Activated CD4-positive, alpha-beta memory T cell treated with anti-CD3 and anti-CD28 coated beads for 36 hours (primary cell): ENCODE data around the gene LFNG. TPM values are rescaled to one million over a fixed set of nuclear protein-coding genes. Genes with fewer than 3 reads are reported as not detected.
A peak's percentile ranks its signal among the peaks of the same experiment; 100 is the strongest.
"Not testable (repeated sequence)": the region's sequence is repeated elsewhere in the genome, so short reads cannot be mapped to it uniquely, and the experiment has no call there.

Source experiments
- CTCF ChIA-PET: fragments of 350-600 bp; sonication (Branson Sonifier 250); formaldehyde crosslinking; loops from one replicate; lab custom pipeline; 2021; ENCODE audit warnings: antibody characterized with exemption, inconsistent platforms; lab: Charles Lee
- POLR2A ChIA-PET: fragments of 350-600 bp; sonication (Branson Sonifier 250); formaldehyde crosslinking; loops from one replicate; lab custom pipeline; 2021; ENCODE audit warnings: antibody characterized with exemption; lab: Charles Lee
- DNase-seq: peaks from one replicate; pipeline ENCODE4 v3.0.0-alpha.2; 2020
- H3K27ac Mint-ChIP-seq: one replicate; pipeline ENCODE4 v1.8.0; 2021; ENCODE audit warnings: mixed read lengths
- H3K27me3 Mint-ChIP-seq: one replicate; pipeline ENCODE4 v1.8.0; 2021; ENCODE audit warnings: mixed read lengths
- H3K36me3 Mint-ChIP-seq: one replicate; pipeline ENCODE4 v1.8.0; 2021; ENCODE audit warnings: mixed read lengths
- H3K4me1 Mint-ChIP-seq: one replicate; pipeline ENCODE4 v1.8.0; 2021; ENCODE audit warnings: low read depth, mixed read lengths
- H3K4me3 Mint-ChIP-seq: one replicate; pipeline ENCODE4 v1.8.0; 2021; ENCODE audit warnings: mild to moderate bottlenecking, mixed read lengths
- H3K9me3 Mint-ChIP-seq: one replicate; pipeline ENCODE4 v1.8.0; 2021; ENCODE audit warnings: mixed read lengths
- intact Hi-C: fragments of 100-400 bp; cut with micrococcal nuclease; formaldehyde crosslinking; loops from one replicate; pipeline ENCODE4 v1.15.1; 2023
- total RNA-seq, 2 experiments: library from RNA; stranded (reverse); gene quantifications; one replicate each; pipeline ENCODE4 v1.2.3, GENCODE V29; 2021

Gene LFNG
- total RNA-seq, 2 experiments from 2014 or later: 33.0 to 33.1 TPM

DNA sequence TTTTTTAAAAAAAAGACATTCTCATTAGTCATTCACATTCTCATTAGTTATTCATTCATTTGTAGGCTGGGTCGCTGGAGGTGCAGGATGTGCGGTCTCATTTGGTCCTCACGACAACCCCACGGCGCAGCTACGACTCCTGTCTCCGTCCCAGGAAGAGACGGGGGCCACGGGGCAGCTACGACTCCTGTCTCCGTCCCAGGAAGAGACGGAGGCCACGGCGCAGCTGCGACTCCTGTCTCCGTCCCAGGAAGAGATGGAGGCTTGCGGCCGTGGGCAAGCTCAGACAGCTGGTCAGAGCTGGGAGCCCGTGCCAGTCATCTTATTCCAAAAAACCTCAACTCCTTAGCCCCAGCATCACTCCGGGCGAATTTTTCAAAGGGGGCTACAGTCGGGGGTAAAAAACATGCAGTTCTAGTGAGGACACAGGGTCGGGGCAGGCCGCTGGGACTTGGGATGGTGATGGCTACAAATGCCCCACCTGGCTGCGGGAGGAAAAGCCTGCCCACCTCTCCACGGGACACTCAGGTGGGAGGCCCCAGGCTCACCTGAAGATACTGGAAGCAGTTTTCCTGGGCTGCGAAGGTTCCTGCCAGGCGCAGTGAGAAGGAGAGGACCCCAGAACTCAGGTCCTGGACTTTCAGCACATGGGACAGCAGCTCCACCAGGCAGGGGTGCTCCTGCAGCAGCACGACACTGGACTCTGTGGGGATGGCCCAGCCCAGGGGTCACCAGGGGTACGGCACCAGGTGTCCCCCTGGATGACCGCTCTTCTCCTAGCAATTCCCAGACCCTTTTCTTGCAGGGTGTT is 27.4 kb downstream of the LFNG start:
- ChIA-PET CTCF (no interaction called here), POLR2A (interaction anchor here (2.0 kb wide), 1 partner anchor 17 kb away, joined by 8 read pairs; no protein-coding TSS in a partner anchor)
- H3K36me3 Mint-ChIP-seq: peaks cover 37% of the 10 kb centered on the region
- intact Hi-C loops: no loop called here
- H3K4me3 Mint-ChIP-seq: no peak overlapping the region
- peaks cover 13% of the 10 kb centered on the region for H3K4me1 Mint-ChIP-seq
- no peaks in the 10 kb centered on the region for H3K27me3 Mint-ChIP-seq
- DNase-seq: no peak
- H3K27ac Mint-ChIP-seq: no peak overlapping the region
- H3K9me3 Mint-ChIP-seq: no peaks in the 10 kb centered on the region

DNA sequence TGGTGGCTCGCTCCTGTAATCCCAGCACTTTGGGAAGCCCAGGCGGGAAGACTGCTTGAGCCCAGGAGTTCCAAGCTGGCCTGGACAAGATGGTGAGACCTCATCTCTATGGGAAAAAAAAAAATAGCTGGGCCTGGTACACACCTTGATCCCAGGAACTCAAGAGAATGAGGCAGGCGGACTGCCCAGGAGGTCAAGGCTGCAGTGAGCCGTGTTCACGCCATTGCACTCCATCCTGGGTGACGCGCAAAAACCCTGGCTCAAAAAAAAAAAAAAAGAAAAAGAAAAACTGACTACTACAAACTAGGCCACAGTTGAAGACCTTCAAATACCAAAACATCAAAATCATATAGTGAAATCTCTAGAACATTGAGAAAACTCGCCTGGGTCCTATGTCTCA is 31.8 kb downstream of the LFNG start:
- no peak overlapping the region for H3K27ac Mint-ChIP-seq
- ChIA-PET POLR2A (no interaction called here), CTCF (interaction anchor here (0.6 kb wide), 1 partner anchor 140 kb away, joined by 3 read pairs; no protein-coding TSS in a partner anchor)
- no peaks in the 10 kb centered on the region for H3K9me3 Mint-ChIP-seq
- DNase-seq: no peak
- peaks cover 33% of the 10 kb centered on the region for H3K4me1 Mint-ChIP-seq
- peaks cover 35% of the 10 kb centered on the region for H3K36me3 Mint-ChIP-seq
- no peak overlapping the region for H3K4me3 Mint-ChIP-seq
- no peaks in the 10 kb centered on the region for H3K27me3 Mint-ChIP-seq
- intact Hi-C loops: no loop called here

DNA sequence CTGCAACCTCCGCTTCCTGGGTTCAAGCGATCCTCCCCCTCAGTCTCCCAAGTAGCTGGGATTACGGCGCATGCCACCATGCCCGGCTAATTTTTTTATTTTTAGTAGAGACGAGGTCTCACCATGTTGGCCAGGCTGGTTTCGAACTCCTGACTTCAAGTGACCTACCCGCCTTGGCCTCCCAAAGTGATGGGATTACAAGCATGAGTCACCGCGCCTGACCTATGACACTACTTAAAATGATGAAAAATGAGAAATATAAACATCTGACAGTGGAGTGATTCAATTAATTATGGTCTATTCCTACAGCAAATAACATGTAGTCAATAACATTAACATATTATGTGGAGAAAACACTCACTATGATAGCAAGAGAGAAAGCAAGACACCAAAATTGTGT is 33.5 kb downstream of the LFNG start:
- Mint-ChIP-seq H3K36me3 (peaks cover 25% of the 10 kb centered on the region), H3K27me3 (no peaks in the 10 kb centered on the region), H3K9me3 (no peaks in the 10 kb centered on the region), H3K27ac (no peak overlapping the region), H3K4me1 (peaks cover 38% of the 10 kb centered on the region), H3K4me3 (peak overlapping the region; percentile 89)
- ChIA-PET POLR2A (interaction anchor here (0.6 to 1.3 kb wide), 3 partner anchors 10 to 343 kb away, joined by 3 read pairs; no protein-coding TSS in a partner anchor), CTCF (interaction anchor here (1.5 kb wide), 1 partner anchor 157 kb away, joined by 5 read pairs; no protein-coding TSS in a partner anchor)
- DNase-seq: no peak
- intact Hi-C loops: no loop called here

DNA sequence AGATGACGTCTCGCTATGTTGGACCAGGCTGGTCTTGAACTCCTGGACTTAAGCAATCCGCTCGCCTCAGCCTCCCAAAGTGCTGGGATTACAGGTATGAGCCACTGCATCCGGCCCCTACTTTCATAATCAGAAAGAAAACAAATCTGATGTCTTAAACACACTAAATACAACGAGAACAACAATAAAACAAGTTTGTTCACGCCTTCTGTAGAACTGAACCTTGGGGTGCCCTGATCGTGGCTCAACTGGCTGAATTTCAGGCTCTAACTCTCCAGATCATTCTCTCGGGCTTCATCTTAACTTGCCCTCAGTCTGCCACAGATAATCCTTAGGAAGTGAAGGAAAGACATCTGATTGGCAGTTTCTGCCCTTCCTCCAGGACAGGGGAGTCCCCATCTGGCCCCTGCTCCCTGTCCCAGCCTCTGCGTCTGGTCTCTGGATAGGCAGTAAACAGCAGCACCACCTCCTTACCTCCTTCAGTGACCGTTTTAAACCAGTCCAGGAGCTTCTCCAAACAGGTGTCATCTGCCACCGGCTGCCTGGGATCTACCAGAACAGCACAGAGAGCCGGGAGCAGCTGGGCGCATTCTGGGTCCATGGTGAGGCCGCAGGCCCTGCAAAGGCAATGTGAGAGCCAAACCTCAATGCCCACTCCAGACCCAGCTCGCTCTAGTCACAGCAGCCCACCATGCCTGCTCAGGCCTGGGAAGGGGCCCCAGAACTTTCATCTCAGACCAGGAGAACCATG is 34.4 kb downstream of the LFNG start:
- H3K9me3 Mint-ChIP-seq: no peaks in the 10 kb centered on the region
- intact Hi-C loops: loop anchor here (2.0 kb wide), 1 partner anchor 79 kb away; no protein-coding TSS in a partner anchor
- peak overlapping the region; percentile 89 for H3K4me3 Mint-ChIP-seq
- POLR2A ChIA-PET: interaction anchor here (0.6 to 1.3 kb wide), 2 partner anchors 11 to 24 kb away, joined by 3 read pairs; no protein-coding TSS in a partner anchor
- no peaks in the 10 kb centered on the region for H3K27me3 Mint-ChIP-seq
- CTCF ChIA-PET: interaction anchor here (1.0 to 1.5 kb wide), 3 partner anchors 34 to 156 kb away, joined by 3 to 5 read pairs (median 3); no protein-coding TSS in a partner anchor
- H3K36me3 Mint-ChIP-seq: peaks cover 22% of the 10 kb centered on the region
- H3K4me1 Mint-ChIP-seq: peaks cover 40% of the 10 kb centered on the region
- no peak for DNase-seq
- H3K27ac Mint-ChIP-seq: peak overlapping the region; percentile 72

DNA sequence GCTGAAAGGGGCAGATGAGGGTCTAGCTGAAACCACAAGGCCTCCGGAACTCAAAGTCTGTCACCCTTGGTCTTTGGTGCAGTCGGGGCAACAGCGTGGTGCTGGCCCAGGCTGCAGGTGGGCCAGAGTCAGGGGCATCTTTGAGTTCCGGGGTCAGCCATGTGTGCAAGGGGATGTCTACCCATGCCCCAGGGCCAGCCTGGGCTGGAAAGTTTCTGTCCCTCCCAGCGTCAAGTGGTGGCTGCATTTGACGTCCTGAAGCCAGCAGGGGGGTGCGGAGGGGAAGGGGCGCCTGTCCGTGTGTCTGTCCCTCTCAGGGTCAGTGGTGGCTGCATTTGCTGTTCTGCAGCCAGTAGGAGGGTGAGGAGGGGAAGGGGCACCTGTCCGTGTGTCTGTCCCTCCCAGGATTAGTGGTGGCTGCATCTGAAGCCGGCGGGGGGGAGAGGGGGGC is 35.1 kb downstream of the LFNG start:
- DNase-seq: no peak
- intact Hi-C loops: loop anchor here (1.0 to 5.0 kb wide), 4 partner anchors 24 to 288 kb away; partner anchors contain the start of genes GNA12 and GRIFIN
- Mint-ChIP-seq H3K4me1 (peaks cover 35% of the 10 kb centered on the region), H3K27ac (peak overlapping the region; percentile 72), H3K27me3 (no peaks in the 10 kb centered on the region), H3K36me3 (peaks cover 17% of the 10 kb centered on the region), H3K9me3 (no peaks in the 10 kb centered on the region), H3K4me3 (peak overlapping the region; percentile 89)
- ChIA-PET POLR2A (interaction anchor here (1.3 to 1.4 kb wide), 2 partner anchors 11 to 24 kb away, joined by 3 to 6 read pairs; no protein-coding TSS in a partner anchor), CTCF (interaction anchor here (1.0 to 1.5 kb wide), 3 partner anchors 34 to 155 kb away, joined by 3 to 5 read pairs (median 3); no protein-coding TSS in a partner anchor)

DNA sequence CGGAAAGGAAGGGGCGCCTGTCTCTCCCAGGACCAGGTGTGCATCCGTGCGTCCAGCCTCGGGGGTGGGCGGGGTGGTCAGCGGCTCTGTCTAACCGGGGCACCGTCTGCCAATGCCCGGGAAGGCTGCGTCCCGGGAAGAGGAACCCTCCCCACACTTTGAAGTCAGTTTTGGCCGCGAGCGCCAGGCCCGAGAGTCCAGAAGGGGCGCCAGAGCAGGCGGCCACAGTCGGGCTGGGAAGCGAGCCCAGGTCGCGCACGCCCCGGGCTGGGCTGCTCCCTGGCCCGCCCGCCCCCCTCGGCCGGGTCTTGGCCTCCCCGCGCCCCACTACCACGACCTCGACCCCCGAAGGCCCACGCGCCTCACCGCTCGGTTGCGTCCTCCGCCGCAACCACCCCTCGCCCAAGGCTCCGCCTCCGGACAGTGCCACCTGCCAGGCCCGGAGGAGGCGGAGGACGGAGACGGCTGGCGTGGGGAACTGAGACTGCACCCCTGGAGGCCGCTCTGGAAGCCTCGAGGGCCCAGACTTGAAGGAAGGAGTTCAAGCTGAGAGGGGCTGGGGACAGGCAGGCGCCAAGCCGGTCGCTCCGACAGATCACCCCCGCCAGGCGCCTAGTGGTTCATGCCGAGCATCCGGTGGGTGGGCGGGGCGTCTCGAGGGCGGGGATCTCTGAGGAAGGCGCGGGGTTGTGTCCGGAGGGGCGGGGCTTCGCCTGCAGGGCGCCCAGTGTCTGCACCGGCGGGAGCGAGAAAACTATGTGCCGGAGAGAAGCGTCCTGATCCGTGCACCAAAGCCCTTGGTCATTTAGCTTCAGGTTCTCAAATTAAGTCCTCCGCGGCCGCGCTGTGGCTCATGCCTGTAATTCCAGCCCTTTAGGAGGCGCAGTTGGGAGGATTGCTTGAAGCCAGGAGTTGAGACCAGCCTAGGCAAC is 35.8 kb downstream of the LFNG start, which contains the start of gene BRAT1:
BRAT1 (minus strand) TSS at position 404 of the 932 bp plus-strand sequence. CDS start 1,093 bp downstream, outside the sequence.
- Mint-ChIP-seq H3K4me1 (peaks cover 40% of the 10 kb centered on the region), H3K27ac (peak within 1 kb of the TSS; percentile 91), H3K4me3 (peak within 1 kb of the TSS; percentile 89), H3K36me3 (peaks cover 16% of the 10 kb centered on the region), H3K9me3 (no peaks in the 10 kb centered on the region), H3K27me3 (no peaks in the 10 kb centered on the region)
- POLR2A ChIA-PET: interaction anchor here (0.9 to 1.4 kb wide), 2 partner anchors 25 to 35 kb away, joined by 3 to 6 read pairs; no protein-coding TSS in a partner anchor
- intact Hi-C loops: loop anchor here (1.0 to 5.0 kb wide), 4 partner anchors 25 to 287 kb away; partner anchors contain the start of genes GNA12 and GRIFIN
- CTCF ChIA-PET: interaction anchor here (0.6 to 1.0 kb wide), 2 partner anchors 35 to 140 kb away, joined by 3 read pairs; no protein-coding TSS in a partner anchor
- peak; percentile 97 for DNase-seq

DNA sequence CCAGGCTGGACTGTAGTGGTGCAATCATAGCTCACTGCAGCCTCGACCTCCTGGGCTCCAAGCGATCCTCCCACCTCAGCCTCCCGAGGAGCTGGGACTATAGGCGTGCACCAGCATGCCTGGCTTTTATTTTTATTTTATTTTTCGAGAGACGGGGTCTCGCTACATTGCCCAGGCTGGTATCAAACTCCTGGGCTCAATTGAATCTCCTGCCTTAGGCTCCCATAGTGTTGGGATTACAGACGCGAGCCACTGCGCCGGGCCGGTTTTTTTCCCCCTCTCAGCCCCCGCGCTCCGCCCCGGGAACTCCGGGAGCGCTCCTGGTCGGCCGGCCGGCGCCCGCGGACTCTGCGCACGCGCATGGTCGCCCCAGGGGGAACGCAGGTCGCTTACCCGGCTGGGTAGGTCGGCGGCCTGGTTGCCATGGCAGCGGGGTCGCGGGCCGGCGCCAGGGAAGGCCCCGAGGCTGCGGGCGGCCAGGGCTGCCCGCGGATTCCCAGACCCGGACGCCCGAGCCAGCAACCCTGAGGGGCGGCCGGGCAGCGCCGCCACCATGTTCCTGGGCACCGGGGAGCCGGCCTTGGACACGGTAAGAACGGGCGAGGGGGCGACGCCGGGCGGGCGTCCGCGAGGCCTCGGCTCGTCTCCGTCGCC is 39.2 kb downstream of the LFNG start, which contains the start of gene IQCE:
IQCE (plus strand) TSS at position 351 of the 654 bp plus-strand sequence; CDS start at position 554, 203 bp downstream.
- no peaks in the 10 kb centered on the region for H3K9me3 Mint-ChIP-seq
- H3K4me3 Mint-ChIP-seq: peak within 1 kb of the TSS; percentile 77
- H3K27ac Mint-ChIP-seq: no peak within 1 kb of the TSS
- ChIA-PET CTCF (interaction anchor here (0.7 to 2.4 kb wide), 3 partner anchors 35 to 152 kb away, joined by 4 to 9 read pairs (median 4); no protein-coding TSS in a partner anchor), POLR2A (interaction anchor here (1.3 kb wide), 1 partner anchor 152 kb away, joined by 3 read pairs; no protein-coding TSS in a partner anchor)
- intact Hi-C loops: loop anchor here (5.0 kb wide), 2 partner anchors 81 to 284 kb away; partner anchors contain the start of genes GNA12 and GRIFIN
- H3K4me1 Mint-ChIP-seq: peaks cover 24% of the 10 kb centered on the region
- peak; percentile 94 for DNase-seq
- H3K36me3 Mint-ChIP-seq: peaks cover 3% of the 10 kb centered on the region
- no peaks in the 10 kb centered on the region for H3K27me3 Mint-ChIP-seq

DNA sequence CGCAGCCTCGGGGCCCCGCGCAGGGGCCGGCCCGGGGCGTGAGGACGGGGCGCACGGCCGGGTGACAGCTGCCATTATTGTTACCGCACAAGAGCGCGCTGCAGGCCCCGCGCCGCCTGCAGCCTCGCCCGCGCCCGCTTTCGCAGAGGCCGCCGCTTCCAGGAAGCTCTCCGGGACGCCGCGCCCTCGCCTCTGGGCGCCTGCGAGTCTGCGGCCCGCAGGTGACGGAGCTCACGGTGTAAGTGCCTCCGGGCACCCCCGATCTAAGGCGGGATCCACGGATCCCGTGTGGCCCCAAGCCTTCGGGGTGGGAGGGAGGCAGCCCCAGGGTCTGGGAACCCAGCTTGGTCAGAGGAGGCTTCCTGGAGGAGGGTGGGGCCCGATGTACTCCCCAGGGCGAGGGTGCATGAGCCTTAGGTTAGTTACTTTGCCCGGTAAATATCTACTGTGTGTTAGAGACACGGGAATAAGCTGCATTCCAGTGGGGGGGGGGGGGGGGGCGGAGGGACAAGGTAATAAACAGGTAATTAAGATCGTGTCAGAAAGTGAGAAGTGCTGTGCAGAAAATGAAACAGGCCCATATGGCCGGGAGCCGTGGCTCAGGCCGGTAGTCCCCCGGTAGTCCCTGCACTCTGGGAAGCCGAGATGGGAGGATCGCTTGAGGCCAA is 39.8 kb downstream of the LFNG start:
- CTCF ChIA-PET: interaction anchor here (0.7 to 2.4 kb wide), 4 partner anchors 36 to 151 kb away, joined by 3 to 9 read pairs (median 4); no protein-coding TSS in a partner anchor
- Mint-ChIP-seq H3K27ac (no peak overlapping the region), H3K27me3 (no peaks in the 10 kb centered on the region), H3K4me3 (peak overlapping the region; percentile 77), H3K36me3 (no peaks in the 10 kb centered on the region), H3K9me3 (no peaks in the 10 kb centered on the region), H3K4me1 (peaks cover 17% of the 10 kb centered on the region)
- intact Hi-C loops: loop anchor here (5.0 kb wide), 2 partner anchors 82 to 283 kb away; partner anchors contain the start of genes GNA12 and GRIFIN
- DNase-seq: peak; percentile 53
- POLR2A ChIA-PET: interaction anchor here (0.9 to 1.3 kb wide), 2 partner anchors 51 to 151 kb away, joined by 3 read pairs; no protein-coding TSS in a partner anchor

DNA sequence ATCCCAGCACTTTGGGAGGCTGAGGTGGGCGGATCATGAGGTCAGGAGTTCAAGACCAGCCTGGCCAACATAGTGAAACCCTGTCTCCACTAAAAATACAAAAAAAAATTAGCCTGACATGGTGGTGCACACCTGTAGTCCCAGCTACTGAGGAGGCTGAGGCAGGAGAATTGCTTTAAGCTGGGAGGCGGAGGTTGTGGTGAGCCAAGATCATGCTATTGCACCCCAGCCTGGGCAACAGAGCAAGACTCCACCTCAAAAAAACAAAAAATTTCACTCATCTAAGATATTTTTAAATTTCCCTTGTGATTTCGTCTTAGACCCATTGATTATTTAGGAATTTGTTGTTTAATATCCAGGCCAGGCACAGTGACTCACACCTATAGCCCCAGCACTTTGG is 44.4 kb downstream of the LFNG start:
- POLR2A ChIA-PET, H3K27ac Mint-ChIP-seq, H3K4me3 Mint-ChIP-seq, DNase-seq, intact Hi-C loops, H3K9me3 Mint-ChIP-seq, H3K27me3 Mint-ChIP-seq, H3K36me3 Mint-ChIP-seq: not testable (repeated sequence)
- CTCF ChIA-PET: interaction anchor here (1.1 kb wide), 1 partner anchor 146 kb away, joined by 3 read pairs; no protein-coding TSS in a partner anchor
- peaks cover 16% of the 10 kb centered on the region for H3K4me1 Mint-ChIP-seq
